HepG2 (cell line): ENCODE measurements around the gene ZNF385B. TPM values are rescaled to one million over a fixed set of nuclear protein-coding genes. Genes with fewer than 3 reads are reported as not detected.

Experiments used
- ARNTL ChIP-seq: sonication (generic); formaldehyde crosslinking; IDR thresholded peaks from 2 replicates; pipeline ENCODE4 v1.4.0; 2020; ENCODE audit warnings: mild to moderate bottlenecking, missing genetic modification reagents
- CCAR2 ChIP-seq: fragments of 200-400 bp; formaldehyde crosslinking; optimal IDR thresholded peaks from 2 replicates; pipeline ENCODE3; 2018; ENCODE audit warnings: low read depth, mild to moderate bottlenecking, low read length, moderate library complexity
- HIVEP1 ChIP-seq: sonication (generic); formaldehyde crosslinking; IDR thresholded peaks from 2 replicates; pipeline ENCODE4 v1.4.0; 2020; ENCODE audit warnings: mild to moderate bottlenecking, missing genetic modification reagents
- KAT7 ChIP-seq: IDR thresholded peaks from 2 replicates; pipeline ENCODE4 v1.6.1; 2018; ENCODE audit warnings: borderline replicate concordance, missing compliant biosample characterization
- KDM6A ChIP-seq: IDR thresholded peaks from 2 replicates; pipeline ENCODE4 v1.6.1; 2016; ENCODE audit warnings: low read depth
- KLF12 ChIP-seq: sonication (generic); formaldehyde crosslinking; IDR thresholded peaks from 2 replicates; pipeline ENCODE4 v1.4.0; 2020; ENCODE audit warnings: missing genetic modification reagents, borderline replicate concordance
- KLF15 ChIP-seq: sonication (generic); formaldehyde crosslinking; IDR thresholded peaks from 2 replicates; pipeline ENCODE4 v1.8.1; 2023; ENCODE audit warnings: borderline replicate concordance, mild to moderate bottlenecking, inconsistent platforms, missing genetic modification reagents, mixed read lengths
- MBNL3 ChIP-seq: fragments of 250-450 bp; sonication (Bioruptor Pico); conservative IDR thresholded peaks from 2 replicates; pipeline ENCODE4 v1.8.0; 2022; ENCODE audit warnings: mild to moderate bottlenecking, inconsistent platforms
- MIXL1 ChIP-seq: IDR thresholded peaks from 2 replicates; pipeline ENCODE4 v1.6.1; 2016
- PBX3 ChIP-seq: sonication (generic); formaldehyde crosslinking; IDR thresholded peaks from 2 replicates; pipeline ENCODE4 v1.8.1; 2023; ENCODE audit warnings: missing genetic modification reagents, inconsistent platforms, borderline replicate concordance
- TRAFD1 ChIP-seq: sonication (generic); formaldehyde crosslinking; IDR thresholded peaks from 2 replicates; pipeline ENCODE4 v1.5.1; 2020; ENCODE audit warnings: missing genetic modification reagents, mild to moderate bottlenecking, borderline replicate concordance
- TSC22D2 ChIP-seq: sonication (generic); formaldehyde crosslinking; IDR thresholded peaks from 2 replicates; pipeline ENCODE4 v1.5.1; 2020; ENCODE audit warnings: missing genetic modification reagents, mild to moderate bottlenecking, borderline replicate concordance
- ZNF256 ChIP-seq: sonication (generic); formaldehyde crosslinking; conservative IDR thresholded peaks from 2 replicates; pipeline ENCODE4 v1.4.0; 2020; ENCODE audit warnings: missing genetic modification reagents
- ZNF275 ChIP-seq: sonication (generic); formaldehyde crosslinking; IDR thresholded peaks from 2 replicates; pipeline ENCODE4 v1.8.0; 2022; ENCODE audit warnings: missing genetic modification reagents, mild to moderate bottlenecking, inconsistent platforms, borderline replicate concordance
- ZNF333 ChIP-seq: sonication (generic); formaldehyde crosslinking; IDR thresholded peaks from 2 replicates; pipeline ENCODE4 v1.4.0; 2020; ENCODE audit warnings: mild to moderate bottlenecking, missing genetic modification reagents, borderline replicate concordance
- ZNF362 ChIP-seq: sonication (generic); formaldehyde crosslinking; IDR thresholded peaks from 2 replicates; pipeline ENCODE4 v1.4.0; 2020; ENCODE audit warnings: missing genetic modification reagents, mild to moderate bottlenecking, borderline replicate concordance
- ZSCAN9 ChIP-seq: IDR thresholded peaks from 2 replicates; pipeline ENCODE4 v1.6.1; 2016; ENCODE audit warnings: borderline replicate concordance
- polyA plus RNA-seq, 8 experiments: library from polyadenylated mRNA; depleted of rRNA in 3 of 8; stranded (reverse) in 7 of 8; unstranded in 1 of 8; fragments of >200 nt; fragmentation: Illumina TruSeq in 4 of 8; extraction: Trizol in 4 of 8; gene quantifications; 2 replicates each; pipeline versions ENCODE4 v1.2.1 to v1.2.3, GENCODE V29; 2011 to 2016; ENCODE audit warnings: low read depth in 4 of 8, missing spikeins in 1 of 8, mixed read lengths in 1 of 8; ENCODE audit not compliant: insufficient read depth in 1 of 8
- total RNA-seq, 5 experiments: library from RNA; depleted of rRNA; stranded (reverse); fragments of >200 nt; fragmentation: Illumina TruSeq; extraction: Trizol; gene quantifications; 2 replicates each; pipeline ENCODE4 v1.2.3, GENCODE V29; 2016; ENCODE audit warnings: low read depth in 1 of 5
- TF ChIP-seq, protein P1 (sequence below): sonication (generic); formaldehyde crosslinking; IDR thresholded peaks from 2 replicates; pipeline ENCODE4 v1.4.0; 2020; ENCODE audit warnings: missing genetic modification reagents, mild to moderate bottlenecking, borderline replicate concordance
- TF ChIP-seq, protein P2 (sequence below): sonication (generic); formaldehyde crosslinking; IDR thresholded peaks from 2 replicates; pipeline ENCODE4 v1.4.0; 2020; ENCODE audit warnings: missing genetic modification reagents, borderline replicate concordance

Gene ZNF385B
- total and polyA plus RNA-seq, 2 of the 13 experiments (the other 11 are each of a cell fraction or from before 2014, with no cell fraction given): 3.3 to 6.7 TPM

- TF ChIP-seq, protein P1, sequence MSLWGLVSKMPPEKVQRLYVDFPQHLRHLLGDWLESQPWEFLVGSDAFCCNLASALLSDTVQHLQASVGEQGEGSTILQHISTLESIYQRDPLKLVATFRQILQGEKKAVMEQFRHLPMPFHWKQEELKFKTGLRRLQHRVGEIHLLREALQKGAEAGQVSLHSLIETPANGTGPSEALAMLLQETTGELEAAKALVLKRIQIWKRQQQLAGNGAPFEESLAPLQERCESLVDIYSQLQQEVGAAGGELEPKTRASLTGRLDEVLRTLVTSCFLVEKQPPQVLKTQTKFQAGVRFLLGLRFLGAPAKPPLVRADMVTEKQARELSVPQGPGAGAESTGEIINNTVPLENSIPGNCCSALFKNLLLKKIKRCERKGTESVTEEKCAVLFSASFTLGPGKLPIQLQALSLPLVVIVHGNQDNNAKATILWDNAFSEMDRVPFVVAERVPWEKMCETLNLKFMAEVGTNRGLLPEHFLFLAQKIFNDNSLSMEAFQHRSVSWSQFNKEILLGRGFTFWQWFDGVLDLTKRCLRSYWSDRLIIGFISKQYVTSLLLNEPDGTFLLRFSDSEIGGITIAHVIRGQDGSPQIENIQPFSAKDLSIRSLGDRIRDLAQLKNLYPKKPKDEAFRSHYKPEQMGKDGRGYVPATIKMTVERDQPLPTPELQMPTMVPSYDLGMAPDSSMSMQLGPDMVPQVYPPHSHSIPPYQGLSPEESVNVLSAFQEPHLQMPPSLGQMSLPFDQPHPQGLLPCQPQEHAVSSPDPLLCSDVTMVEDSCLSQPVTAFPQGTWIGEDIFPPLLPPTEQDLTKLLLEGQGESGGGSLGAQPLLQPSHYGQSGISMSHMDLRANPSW (CRISPR knock-in tag): no peak
- TF ChIP-seq HIVEP1: no peak
- TF ChIP-seq ZSCAN9 (CRISPR knock-in tag): no peak; the same call in 1 of the 2 replicates
- no peak for TF ChIP-seq MBNL3 (CRISPR knock-in tag)
- TF ChIP-seq, protein P2, sequence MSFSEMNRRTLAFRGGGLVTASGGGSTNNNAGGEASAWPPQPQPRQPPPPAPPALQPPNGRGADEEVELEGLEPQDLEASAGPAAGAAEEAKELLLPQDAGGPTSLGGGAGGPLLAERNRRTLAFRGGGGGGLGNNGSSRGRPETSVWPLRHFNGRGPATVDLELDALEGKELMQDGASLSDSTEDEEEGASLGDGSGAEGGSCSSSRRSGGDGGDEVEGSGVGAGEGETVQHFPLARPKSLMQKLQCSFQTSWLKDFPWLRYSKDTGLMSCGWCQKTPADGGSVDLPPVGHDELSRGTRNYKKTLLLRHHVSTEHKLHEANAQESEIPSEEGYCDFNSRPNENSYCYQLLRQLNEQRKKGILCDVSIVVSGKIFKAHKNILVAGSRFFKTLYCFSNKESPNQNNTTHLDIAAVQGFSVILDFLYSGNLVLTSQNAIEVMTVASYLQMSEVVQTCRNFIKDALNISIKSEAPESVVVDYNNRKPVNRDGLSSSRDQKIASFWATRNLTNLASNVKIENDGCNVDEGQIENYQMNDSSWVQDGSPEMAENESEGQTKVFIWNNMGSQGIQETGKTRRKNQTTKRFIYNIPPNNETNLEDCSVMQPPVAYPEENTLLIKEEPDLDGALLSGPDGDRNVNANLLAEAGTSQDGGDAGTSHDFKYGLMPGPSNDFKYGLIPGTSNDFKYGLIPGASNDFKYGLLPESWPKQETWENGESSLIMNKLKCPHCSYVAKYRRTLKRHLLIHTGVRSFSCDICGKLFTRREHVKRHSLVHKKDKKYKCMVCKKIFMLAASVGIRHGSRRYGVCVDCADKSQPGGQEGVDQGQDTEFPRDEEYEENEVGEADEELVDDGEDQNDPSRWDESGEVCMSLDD (CRISPR knock-in tag): no peak
- no peak for TF ChIP-seq PBX3 (CRISPR knock-in tag)
- TF ChIP-seq ARNTL (CRISPR knock-in tag): no peak
- TF ChIP-seq KAT7 (CRISPR knock-in tag): peak; percentile 61; the same call in 1 of the 2 replicates
- peak; percentile 6; the same call in 1 of the 2 replicates for TF ChIP-seq MIXL1 (CRISPR knock-in tag)
- no peak for TF ChIP-seq TSC22D2 (CRISPR knock-in tag)
- no peak for TF ChIP-seq TRAFD1 (CRISPR knock-in tag)
- TF ChIP-seq KDM6A (CRISPR knock-in tag): peak; percentile 17; the same call in 1 of the 2 replicates
- TF ChIP-seq ZNF256: no peak
- no peak for TF ChIP-seq ZNF275 (CRISPR knock-in tag)
- TF ChIP-seq ZNF333 (CRISPR knock-in tag): no peak
- TF ChIP-seq CCAR2: no peak
- peak; percentile 49; the same call in 1 of the 2 replicates for TF ChIP-seq ZNF362 (CRISPR knock-in tag)
- no peak for TF ChIP-seq KLF12 (CRISPR knock-in tag)
- TF ChIP-seq KLF15 (CRISPR knock-in tag): no peak
These were observed 301.1 kb downstream of the ZNF385B start (continued) for GRCh38 chr2:179560257-179560735.
